Measurements from ENCODE around the gene LYPD6B. TPM values are rescaled to one million over a fixed set of nuclear protein-coding genes. Genes with fewer than 3 reads are reported as not detected.

LYPD6B gene
- total and polyA plus RNA-seq, 7 donors = not detected

GRCh38 chr2:149023091-149023490 is 15.4 kb upstream of the LYPD6B start:
- no peaks in the 10 kb centered on the region for H3K27me3 ChIP-seq (ENCODE audit: insufficient read depth in 3 of 3, low read length in 2 of 3)
- H3K27ac ChIP-seq = no peak overlapping the region
- no peak for DNase-seq
- no peaks in the 10 kb centered on the region for H3K36me3 ChIP-seq (ENCODE audit: insufficient read depth in 1 of 2, low read depth in 1 of 2)
- H3K4me3 ChIP-seq = no peak overlapping the region
- WGBS, 3 donors = 86 to 92% (median 90%) methylated on average over 6 of the region's 6 CpGs
- no peaks in the 10 kb centered on the region for H3K4me1 ChIP-seq
- intact Hi-C loops (cut with DNase I) = loop anchor here in 1 of 2 donors (10.0 kb wide), 1 partner anchor 282 kb away; no protein-coding TSS in a partner anchor
- TF ChIP-seq CTCF (IDR thresholded peaks at IDR 0.05) = no peak
- no peak for ATAC-seq
- no peaks in the 10 kb centered on the region for H3K9me3 ChIP-seq

GRCh38 chr2:149027590-149028250 is 10.8 kb upstream of the LYPD6B start:
- Histone ChIP-seq H3K36me3 (ENCODE audit: insufficient read depth in 1 of 2, low read depth in 1 of 2) (no peaks in the 10 kb centered on the region), H3K4me3 (no peak overlapping the region), H3K4me1 (no peaks in the 10 kb centered on the region), H3K27me3 (ENCODE audit: insufficient read depth in 3 of 3, low read length in 2 of 3) (peaks cover 0 to 4% (median 3%) of the 10 kb centered on the region in 3 donors), H3K27ac (no peak overlapping the region), H3K9me3 (no peaks in the 10 kb centered on the region)
- TF ChIP-seq CTCF (IDR thresholded peaks at IDR 0.05) = no peak
- intact Hi-C loops (cut with DNase I) = loop anchor here in 1 of 2 donors (10.0 kb wide), 1 partner anchor 277 kb away; no protein-coding TSS in a partner anchor
- no peak for ATAC-seq
- 68 to 73% (median 73%) methylated on average over 7 of the region's 7 CpGs for WGBS, 3 donors
- DNase-seq = no peak

- no peak for ATAC-seq
- Histone ChIP-seq H3K9me3 (no peaks in the 10 kb centered on the region), H3K27me3 (ENCODE audit: insufficient read depth in 3 of 3, low read length in 2 of 3) (peaks cover 0 to 4% (median 3%) of the 10 kb centered on the region in 3 donors), H3K4me1 (no peaks in the 10 kb centered on the region), H3K36me3 (ENCODE audit: insufficient read depth in 1 of 2, low read depth in 1 of 2) (no peaks in the 10 kb centered on the region), H3K27ac (no peak overlapping the region), H3K4me3 (no peak overlapping the region)
- 78 to 79% (median 79%) methylated on average over 6 of the region's 6 CpGs for WGBS, 3 donors
- intact Hi-C loops (cut with DNase I) = loop anchor here in 1 of 2 donors (10.0 kb wide), 1 partner anchor 276 kb away; no protein-coding TSS in a partner anchor
- TF ChIP-seq CTCF (IDR thresholded peaks at IDR 0.05) = no peak
- DNase-seq = no peak
Measured at GRCh38 chr2:149028377-149028776, 10.1 kb upstream of the LYPD6B start.

GRCh38 chr2:149028891-149029290 is 9.6 kb upstream of the LYPD6B start:
- Histone ChIP-seq H3K4me1 (no peaks in the 10 kb centered on the region), H3K36me3 (ENCODE audit: insufficient read depth in 1 of 2, low read depth in 1 of 2) (no peaks in the 10 kb centered on the region), H3K27me3 (ENCODE audit: insufficient read depth in 3 of 3, low read length in 2 of 3) (peaks cover 0 to 4% (median 3%) of the 10 kb centered on the region in 3 donors), H3K9me3 (no peaks in the 10 kb centered on the region), H3K4me3 (no peak overlapping the region), H3K27ac (no peak overlapping the region)
- WGBS, 3 donors = 75 to 76% (median 76%) methylated on average over 2 of the region's 2 CpGs
- no peak for DNase-seq
- no peak for ATAC-seq
- no peak for TF ChIP-seq CTCF (IDR thresholded peaks at IDR 0.05)
- intact Hi-C loops (cut with DNase I) = loop anchor here in 1 of 2 donors (10.0 kb wide), 1 partner anchor 276 kb away; no protein-coding TSS in a partner anchor
